HG03558 (cell line): ENCODE data around the gene PDIA2.

Experiments used
- ATAC-seq: cut with Tn5 transposase; IDR thresholded peaks from one replicate; pipeline ENCODE4 v1.9.1; 2021; ENCODE audit warnings: moderate number of reproducible peaks; ENCODE audit not compliant: unreplicated experiment; ENCODE audit errors: extremely low read depth

The PDIA2 gene

GRCh38 chr16:278863-279366 is 4.0 kb upstream of the PDIA2 start:
- no peak for ATAC-seq

DNA sequence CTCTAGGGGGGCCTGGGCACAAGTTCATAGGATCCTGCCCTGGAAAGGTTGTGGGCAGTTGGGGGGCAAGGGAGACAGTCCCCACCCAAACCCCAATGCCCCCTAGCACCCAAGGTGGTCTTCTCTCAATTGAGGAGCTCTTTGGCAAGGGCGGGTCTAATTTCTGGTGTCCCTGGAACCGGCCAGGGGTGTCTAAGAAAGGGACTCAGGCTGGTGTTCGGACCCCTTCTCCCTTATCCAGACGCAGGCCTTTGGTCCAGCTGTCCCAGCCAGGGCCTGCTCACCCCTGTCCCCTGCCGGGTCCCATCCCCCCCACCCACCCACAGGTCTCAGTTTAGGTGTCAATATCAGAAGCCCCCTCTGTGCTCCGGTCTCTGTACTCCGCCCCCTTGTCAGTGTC is 3.4 kb upstream of the PDIA2 start:
- no peak for ATAC-seq

DNA sequence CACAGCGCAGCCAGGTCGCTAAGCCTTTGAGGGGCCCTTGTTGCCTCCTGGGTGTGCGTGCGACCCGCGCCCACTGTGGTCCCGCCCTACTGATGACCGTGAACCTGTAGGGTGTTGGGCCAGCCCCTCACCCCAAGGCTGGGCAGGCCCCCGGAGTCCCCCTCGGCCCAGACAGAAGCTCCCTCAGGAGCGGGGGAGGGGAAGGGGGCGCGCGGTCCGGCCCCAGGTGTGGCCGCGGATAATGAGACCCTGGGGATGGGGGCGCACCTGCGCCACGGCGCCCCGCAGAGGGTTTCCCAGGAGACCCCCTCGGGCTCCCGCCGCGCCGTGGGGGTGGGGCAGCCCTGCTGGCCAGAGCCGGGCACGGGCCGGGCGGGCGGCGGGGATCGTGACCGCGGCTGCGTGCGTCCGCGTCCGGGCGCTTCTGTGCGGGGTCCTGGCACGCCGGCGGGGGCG is 2.9 kb upstream of the PDIA2 start:
- ATAC-seq = no peak

DNA sequence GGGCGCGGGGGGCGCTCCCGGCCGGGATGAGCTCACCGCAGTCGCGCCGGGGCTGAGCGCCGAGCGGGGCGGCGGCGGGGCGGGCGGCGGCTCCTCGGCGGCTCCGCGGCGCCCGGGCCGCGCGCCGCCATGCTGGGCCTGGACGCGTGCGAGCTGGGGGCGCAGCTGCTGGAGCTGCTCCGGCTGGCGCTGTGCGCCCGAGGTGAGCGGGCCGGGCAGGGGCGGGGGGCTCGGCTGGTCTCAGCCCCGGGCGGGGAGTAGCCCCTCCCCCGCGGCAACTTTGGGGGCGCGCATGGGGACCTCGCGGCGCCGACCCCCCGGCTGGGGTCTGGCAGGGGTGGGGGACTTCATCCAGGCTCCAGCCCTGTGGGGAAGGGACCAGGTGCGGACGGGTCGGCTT is 2.4 kb upstream of the PDIA2 start, which contains the start of gene ARHGDIG:
Gene ARHGDIG (plus strand): TSS at position 40 of the 400 bp plus-strand sequence. CDS start 90 bp downstream, at position 130.
- no peak for ATAC-seq

GRCh38 chr16:280991-281659 is 1.8 kb upstream of the PDIA2 start:
- no peak for ATAC-seq

DNA sequence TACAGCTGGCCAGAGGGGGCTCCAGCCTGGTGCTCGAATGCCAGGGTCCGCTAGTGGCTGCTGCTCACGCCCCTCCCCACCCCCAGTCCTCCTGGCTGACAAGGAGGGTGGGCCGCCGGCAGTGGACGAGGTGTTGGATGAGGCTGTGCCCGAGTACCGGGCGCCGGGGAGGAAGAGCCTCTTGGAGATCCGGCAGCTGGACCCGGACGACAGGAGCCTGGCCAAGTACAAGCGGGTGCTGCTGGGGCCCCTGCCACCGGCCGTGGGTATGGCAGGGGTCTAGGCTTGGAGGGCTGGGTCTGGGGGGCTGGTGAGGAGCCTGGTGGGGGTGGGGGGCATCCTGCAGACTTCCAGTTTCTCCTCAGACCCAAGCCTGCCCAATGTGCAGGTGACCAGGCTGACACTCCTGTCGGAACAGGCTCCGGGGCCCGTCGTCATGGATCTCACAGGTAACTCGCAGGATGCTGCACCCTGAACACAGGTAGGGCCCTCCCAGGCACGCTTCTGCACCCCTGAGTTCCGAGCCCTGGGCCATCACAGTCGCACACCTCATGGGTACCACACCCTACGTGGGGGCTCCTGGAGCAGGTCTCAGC is 1.2 kb upstream of the PDIA2 start:
- ATAC-seq = no peak

GRCh38 chr16:282491-282890 is 473 bp upstream of the PDIA2 start:
- ATAC-seq = no peak

DNA sequence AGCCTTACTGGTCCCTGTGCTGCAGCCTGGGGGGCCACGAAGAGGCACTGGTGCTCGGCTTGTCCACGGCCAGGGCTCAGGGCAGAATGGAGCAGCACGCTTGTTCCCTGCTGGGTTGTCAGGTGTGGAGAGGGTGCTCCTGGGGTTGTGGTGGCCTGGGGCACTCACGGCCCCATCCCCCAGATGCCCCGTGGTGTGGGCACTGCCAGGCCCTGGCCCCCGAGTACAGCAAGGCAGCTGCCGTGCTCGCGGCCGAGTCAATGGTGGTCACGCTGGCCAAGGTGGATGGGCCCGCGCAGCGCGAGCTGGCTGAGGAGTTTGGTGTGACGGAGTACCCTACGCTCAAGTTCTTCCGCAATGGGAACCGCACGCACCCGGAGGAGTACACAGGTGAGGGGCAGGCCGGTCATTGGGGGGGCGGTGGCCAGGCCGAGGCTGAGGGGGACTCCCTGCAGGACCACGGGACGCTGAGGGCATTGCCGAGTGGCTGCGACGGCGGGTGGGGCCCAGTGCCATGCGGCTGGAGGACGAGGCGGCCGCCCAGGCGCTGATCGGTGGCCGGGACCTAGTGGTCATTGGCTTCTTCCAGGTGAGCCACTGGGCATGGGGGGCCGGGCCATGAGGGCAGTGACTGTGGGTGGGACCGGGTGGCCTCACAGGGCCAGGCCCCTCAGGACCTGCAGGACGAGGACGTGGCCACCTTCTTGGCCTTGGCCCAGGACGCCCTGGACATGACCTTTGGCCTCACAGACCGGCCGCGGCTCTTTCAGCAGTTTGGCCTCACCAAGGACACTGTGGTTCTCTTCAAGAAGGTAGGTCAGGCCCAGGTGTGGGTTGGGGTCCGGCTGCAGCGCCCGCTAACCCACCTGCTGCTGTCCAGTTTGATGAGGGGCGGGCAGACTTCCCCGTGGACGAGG is 1.5 kb downstream of the PDIA2 start:
- no peak for ATAC-seq

- ATAC-seq = no peak
Measured at GRCh38 chr16:285146-286055, 2.4 kb downstream of the PDIA2 start.

DNA sequence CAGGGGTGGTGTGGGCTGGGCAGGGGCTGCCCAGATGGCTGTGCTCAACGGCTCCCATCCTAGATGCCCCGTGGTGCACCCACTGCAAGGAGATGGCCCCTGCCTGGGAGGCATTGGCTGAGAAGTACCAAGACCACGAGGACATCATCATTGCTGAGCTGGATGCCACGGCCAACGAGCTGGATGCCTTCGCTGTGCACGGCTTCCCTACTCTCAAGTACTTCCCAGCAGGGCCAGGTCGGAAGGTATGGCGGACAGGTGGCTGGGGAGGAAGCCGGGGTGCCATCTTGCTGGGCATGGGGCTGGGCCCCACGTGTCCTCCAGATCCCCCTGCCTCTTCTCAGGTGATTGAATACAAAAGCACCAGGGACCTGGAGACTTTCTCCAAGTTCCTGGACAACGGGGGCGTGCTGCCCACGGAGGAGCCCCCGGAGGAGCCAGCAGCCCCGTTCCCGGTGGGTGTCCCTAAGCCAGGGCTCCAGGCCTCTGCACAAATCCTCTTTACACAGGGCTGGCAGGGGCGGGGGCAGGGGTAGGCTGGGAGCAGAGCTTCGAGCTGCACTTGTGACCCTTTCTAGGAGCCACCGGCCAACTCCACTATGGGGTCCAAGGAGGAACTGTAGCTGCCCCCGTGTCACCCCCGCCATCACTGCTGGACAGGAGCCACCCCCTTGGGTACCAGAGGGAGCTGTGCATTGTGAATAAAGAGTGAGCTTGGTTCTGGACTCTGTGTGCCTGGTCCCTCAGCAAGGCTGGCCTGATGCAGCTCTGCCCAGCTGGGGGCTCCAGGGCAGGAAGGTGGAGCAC is 3.7 kb downstream of the PDIA2 start:
- no peak for ATAC-seq

DNA sequence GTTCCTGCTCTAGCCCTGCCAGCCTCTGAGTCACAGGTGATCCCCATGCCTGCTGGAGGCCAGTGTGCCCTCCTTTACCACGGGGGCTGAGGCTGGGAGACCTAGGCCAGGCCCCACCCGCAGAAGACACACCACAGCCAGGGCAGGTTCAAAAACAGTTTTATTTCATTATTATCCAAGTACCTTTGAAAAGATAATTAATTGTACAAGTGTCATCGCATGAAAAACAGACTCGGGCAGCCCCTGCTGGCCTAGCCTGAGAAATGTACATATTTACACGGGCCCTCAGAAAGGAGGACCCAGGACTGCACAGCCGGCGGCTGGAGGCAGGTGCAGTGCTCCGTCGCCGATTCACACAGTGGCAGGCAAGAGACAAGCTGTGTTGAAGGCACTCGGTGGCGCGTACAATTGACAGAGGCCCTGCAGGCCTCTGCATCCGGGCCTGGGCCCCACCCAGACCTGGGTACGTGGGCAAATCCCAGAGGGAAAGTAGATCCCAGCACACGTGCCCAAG is 4.4 kb downstream of the PDIA2 start:
- no peak for ATAC-seq

DNA sequence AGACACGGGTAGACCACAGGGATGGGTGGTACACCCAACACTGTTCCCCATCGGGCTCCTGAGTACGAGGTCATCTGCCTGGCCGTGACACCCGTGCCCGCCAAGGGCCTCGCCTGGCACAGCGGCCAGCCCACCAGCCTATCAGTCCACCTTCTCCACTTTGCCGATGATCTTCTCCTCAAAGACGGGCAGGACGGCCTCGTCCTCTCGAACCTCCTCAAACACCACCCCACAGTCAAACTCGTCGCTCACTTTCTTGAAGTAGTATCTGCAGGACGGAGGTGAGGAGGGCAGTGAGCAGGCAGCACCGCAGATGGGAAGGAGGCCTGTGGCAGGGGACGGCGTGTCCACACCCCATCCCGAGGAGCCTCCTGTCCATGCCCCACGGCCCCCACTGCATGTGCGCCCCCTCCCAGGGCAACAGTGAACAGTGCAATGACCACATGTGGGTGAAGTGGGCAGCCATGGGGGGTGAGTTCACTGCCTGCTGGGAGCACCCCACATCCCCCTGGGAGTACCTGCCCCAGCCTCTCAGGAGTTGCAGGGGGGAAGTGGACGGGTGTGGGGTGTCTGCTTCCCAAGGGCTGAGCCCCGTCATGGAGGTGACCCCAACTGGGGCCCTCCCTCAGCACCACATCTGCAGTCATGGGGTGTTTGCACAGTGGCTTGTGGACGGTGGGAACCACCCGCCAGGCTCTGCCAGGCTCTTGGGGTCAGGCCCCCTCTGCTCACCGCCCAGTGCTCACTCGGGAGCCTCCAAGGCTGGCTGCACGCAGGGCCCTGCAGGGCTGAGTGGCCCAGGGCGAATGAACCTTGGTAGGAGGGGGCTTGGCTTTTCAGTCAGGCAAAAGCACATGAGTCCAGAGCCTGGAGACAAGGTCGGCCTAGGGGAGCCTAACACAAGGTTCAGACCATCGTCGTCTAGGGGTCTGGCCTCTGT is 5.3 kb downstream of the PDIA2 start:
- no peak for ATAC-seq

- ATAC-seq = no peak
Measured at GRCh38 chr16:289395-289997, 6.5 kb downstream of the PDIA2 start.

GRCh38 chr16:290015-290680 is 7.2 kb downstream of the PDIA2 start:
- no peak for ATAC-seq

- ATAC-seq = no peak
Measured at GRCh38 chr16:290681-291405, 7.9 kb downstream of the PDIA2 start.

- no peak for ATAC-seq
Measured at GRCh38 chr16:291539-291938, 8.6 kb downstream of the PDIA2 start.
